Measurements from ENCODE around the gene IZUMO4.

The IZUMO4 gene

DNA sequence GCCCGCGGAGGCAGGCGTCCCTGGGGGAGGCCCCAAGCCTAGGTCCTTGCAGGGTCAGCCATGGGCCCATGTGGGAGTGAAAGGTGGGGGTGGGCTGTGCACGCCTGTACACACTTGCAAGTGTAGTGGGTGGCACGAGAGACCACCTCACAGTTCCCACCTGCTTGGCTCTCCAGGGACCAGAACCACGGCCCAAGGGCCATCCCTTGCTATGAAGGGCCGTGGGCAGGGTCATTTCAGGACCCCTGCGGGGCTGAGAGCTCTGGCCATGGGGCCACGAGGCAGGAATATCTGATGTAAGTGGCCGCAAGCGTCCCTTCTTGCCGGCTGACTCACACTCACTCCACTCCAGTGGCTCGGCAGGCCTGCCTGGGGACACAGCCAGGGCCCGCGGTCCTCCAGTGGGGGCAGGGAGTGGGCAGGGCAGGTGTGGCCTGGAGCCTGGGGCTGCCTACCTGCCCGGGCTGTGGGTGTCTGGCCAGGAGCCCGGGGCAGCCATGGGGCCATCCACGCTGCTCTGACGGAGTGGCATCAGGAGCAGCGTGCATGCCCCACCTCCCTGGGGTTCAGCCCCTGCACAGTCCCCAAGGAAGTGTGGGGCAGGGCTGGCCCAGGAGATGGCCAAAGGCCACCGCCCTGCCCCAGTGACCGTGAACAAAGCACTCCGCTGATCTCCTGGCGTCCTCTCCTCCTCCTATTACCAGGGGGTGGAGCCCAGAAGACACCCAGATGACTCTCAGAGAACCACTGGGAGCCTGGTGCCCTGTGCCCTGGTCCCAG is 37.1 kb upstream of the IZUMO4 start:
- DNase-seq, result peak; percentile 44 to 65 (median 49)

DNA sequence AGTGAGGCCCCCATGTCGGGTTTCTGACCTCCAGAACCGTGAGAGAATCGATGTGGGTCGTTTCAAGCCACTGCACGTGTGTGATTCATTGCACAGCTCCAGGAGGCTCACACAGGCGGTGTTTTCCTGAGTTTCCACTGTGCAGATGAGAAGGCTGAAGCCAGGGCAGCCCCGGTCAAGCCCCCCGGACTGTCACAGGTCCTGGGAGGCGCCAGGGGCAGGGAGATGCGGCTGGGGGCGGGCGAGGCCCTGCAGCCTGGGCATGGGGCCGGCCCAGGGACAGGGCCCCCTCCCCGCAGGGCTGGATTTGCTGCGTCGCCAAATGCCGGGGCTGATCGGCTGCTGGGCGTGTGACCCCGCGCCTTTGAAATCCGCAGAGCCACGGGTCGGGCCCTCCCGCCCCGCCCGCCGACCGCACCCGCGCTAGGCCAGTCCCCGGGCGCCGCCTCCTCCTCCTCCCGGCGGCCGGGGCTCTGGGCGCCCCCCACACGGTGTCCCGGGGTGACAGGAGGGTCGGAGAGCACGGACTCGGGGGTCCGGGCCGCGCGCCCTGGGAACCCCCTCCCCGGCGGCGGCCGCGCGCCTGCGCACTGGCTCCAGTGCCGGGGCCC is 35.7 kb upstream of the IZUMO4 start:
- peak in 2 of 3 experiments; percentile 92 to 97 for DNase-seq

DNA sequence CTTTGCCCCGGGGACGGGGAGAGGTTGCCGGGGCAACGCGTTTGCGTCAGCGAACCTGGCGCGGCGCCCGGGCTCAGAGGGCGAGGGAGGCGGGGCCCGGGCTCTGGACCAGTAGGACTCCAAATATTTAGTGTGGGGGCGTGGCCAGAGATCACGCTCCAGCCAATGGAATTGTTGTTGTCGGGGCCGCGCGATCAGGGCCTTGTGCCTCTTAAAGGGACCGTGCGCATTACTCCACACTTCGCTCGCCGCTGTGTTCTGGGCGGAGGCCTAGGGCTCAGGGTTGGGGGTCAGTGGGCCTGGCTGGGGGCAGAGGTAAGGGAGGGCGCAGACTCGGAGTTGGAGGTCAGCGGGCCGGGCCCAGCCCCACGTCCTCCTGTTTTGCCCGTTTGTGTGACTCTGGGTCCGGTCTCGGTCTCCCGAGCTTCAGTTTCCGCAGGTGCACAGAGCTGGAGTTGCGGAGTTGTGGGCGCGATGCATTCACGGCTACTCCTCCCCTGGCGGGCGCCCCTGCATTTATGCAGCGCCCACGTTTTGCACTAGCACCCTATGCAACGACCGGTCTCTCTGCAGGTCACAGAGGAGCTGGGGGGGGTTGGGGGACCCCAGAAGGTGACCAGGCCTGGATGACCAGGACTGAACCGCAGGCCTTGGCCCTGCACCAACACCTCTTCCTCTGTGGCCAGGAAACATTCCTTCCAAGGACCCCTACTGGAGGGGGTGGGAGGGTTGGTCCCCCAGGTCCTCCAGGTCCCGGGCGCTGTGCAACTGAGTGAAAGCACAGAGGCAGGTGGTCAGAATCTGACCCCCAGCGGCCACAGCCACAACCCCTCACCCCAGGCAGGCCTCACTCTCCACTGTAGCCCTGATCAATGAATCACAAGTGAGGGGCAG is 35.0 kb upstream of the IZUMO4 start:
- peak; percentile 100 for DNase-seq

DNA sequence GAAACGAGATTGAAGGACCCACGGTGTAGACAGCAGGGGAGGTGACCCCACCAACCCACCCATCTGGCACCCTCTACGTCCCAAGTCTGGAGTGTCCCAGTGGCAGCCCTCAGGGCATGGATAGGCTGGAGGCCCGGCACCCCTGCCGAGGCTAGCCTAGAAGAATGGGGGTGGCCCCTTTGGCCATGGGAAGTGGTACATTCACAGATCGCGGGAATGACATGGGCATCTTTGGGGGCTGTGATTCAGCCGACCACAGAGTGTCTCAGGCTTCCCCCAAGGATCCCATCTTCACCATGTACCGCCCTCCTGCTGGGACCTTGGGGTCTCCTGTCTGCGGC is 34.4 kb upstream of the IZUMO4 start:
- DNase-seq, result no peak

DNA sequence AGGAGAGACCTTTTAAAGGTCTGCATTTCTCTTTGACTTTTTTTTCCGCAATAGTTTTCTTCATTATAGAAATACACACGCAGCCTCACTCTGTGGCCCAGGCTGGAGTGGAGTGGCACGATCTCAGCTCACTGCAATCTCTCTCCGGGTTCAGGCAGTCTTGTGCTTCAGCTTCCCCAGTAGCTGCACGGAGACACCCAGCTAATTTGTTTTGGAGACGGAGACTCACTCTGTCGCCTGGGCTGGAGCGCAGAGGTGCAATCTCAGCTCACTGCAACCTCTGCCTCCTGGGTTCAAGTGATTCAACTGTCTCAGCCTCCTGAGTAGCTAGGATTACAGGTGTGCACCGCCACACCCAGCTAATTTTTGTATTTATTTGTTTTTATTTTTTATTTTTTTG is 33.9 kb upstream of the IZUMO4 start:
- DNase-seq, result no peak

DNA sequence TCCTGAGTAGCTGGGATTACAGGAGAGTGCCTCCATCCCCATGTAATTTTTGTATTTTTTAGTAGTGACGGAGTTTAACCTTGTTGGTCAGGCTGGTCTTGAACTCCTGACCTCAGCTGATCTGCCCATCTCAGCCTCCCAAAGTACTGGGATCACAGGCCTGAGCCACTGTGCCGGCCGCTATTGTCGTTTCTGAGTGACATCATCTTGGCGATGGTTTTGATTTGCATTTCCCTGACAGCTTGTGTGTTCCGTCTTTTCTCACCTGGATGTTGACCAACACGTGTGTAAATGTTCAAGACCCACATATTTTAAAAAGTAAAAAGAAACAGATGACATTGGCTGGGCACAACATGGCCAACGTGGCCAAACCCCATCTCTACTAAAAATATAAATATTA is 32.9 kb upstream of the IZUMO4 start:
- DNase-seq, result no peak

DNA sequence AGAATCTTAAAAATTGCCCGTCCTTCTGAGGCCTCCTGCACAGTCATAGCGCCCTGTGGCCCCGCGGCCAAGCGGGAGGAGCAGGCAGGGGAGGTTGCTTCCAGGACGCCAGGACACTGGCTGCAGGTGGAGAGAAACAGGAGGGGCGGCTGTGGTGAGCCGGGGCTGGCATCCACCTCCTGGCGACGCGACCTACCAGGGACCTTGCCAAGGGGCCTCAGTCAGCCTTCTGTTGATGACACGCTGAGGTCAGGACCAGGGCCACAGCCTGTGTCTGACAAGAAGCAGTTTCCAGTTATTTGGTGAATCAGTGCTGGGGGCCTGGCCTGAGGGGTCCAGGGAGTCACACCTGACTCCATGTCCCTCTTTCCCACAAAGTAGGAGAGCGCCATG is 32.3 kb upstream of the IZUMO4 start:
- DNase-seq, result no peak

DNA sequence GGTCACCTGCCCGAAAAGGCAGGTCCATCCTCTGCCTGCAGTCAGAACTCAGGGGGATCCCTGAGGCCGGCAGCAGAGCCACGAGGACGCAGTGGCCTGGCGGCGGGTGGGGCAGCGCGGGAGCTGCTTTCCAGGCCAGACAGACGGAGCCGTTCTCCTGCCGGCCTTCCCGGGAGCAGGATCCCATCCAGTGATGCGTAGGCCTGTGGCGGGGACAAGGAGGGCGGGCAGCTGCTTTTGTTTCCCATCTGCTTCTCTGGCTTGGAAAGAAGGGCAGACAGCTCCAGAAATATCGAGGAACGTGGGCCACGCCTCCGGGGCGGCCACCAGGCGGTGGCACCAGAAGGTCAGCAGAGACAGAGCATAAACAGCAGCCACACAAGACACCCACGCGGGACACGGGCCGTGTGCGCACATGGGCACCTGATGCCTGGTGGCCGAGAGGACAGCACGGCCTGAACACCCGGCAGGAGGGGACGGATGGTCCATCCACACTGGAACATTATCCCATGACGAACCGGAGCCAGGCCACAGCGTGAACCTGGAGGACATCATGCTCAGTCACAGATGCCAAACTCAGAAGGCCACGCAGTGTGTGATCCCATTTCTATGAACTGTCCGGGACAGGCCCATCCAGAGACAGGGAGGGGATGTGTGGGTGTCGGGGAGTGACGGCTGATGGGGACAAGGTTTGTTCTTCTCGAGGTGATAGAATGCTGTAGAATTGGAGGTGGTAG is 31.8 kb upstream of the IZUMO4 start:
- DNase-seq, result no peak

DNA sequence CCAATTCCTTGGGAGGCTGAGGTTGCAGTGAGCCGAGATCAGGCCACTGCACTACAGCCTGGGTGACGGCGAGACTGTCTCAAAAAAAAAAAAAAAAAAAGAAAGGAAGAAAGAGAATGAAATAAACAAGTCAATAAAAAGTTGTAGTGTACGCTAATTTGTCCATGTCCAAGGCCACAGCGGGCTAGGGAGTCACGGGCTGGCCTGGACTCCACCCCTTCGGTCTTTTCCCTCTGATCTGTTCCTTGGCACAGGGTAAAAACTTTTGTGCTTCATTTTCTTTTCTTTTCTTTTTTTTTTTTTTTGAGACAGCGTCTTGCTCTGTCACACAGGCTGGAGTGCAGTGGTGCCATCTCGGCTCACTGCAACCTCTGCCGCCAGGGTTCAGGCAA is 26.3 kb upstream of the IZUMO4 start:
- no peak for DNase-seq

DNA sequence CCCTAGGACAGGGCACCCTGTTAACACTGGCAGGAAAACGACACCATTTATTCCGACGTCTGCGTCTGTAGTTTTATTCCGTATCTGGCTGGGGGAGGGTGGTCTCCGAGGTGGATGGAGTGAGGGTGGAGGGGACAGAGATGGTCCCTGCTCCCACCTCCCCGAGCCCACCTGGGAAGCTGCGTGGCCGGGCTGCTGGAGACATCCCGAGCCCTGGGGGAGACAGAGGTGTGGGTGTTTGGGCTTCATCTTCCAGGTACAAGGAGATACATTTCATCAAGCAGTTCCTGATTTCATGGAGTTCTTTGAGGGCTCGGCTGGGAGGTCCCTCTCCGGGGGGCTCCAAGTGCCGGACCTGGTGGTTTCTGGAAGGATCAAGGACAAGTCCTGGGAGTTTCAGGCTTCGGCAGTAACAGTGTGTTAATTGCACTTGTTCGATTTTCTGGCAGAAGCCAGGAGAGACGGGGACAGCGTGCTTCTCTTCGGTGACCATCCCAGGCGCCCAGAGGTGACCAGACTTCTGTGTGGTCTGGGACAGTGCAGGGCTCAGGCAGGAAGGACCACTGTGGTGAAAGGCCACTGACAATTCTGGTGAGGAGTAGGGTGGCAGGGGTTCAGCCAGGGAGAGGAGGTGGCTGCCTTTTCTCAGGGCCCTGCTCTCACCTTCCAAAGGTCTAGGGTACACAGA is 25.6 kb upstream of the IZUMO4 start:
- DNase-seq, result no peak

DNA sequence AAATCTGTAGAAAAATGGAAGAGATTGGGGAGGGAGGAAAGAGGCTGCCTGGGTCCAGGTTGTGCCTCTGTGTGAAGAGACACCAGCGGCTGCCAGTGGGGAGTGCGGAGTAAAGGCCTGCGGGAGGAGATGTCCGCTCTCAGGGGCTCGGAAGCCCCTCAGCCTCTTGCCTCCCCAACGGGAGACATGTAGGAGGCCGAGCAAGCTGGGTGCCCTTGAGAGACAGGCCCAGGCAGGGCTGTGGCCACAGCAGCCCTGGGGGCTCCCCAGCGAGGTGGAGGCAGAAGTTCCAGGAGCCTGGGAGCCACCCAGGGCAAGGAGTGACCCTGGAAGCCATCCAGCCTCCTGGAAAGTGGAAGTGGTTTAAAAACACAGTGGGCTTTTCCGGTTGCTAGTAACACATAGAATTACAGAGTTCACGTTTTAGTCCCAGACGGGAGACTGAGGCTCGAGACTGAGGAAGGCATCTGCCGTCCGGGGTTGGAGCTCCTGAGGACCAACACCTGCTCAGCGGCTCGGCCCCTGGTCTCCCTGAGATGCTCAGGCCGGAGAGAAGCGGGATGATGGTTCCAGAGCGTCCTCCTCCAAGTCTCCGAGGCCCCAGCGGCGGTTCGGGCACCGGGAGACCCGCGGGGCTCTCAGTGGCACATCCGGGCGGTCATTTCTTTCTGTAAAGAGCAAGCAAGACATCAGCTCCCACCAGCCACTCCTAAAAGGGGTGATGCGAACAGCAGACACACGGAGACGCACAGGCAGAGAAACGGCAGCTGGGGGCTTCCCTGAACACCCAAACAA is 23.8 kb upstream of the IZUMO4 start:
- DNase-seq, result no peak

DNA sequence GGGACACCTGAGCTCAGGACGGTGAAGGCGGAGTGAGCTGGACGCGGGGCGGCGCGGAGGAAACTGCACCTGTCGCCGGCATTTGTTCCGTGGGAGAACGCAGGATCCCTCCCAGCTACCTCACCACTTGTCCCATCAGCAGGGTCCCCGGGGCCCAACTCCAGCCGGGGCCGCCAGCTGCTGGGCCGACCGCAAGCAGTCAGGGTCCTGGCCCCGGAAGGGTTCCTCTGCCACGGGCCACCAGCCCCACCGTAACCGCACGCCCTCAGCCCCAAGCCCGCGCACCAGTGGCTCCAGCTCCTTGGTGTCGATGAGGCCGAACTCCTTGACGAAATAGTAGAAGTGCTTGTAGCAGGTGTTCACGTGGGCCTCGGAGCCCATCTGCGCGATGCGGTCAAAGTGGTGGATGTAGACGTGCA is 20.2 kb upstream of the IZUMO4 start:
- DNase-seq, result no peak

DNA sequence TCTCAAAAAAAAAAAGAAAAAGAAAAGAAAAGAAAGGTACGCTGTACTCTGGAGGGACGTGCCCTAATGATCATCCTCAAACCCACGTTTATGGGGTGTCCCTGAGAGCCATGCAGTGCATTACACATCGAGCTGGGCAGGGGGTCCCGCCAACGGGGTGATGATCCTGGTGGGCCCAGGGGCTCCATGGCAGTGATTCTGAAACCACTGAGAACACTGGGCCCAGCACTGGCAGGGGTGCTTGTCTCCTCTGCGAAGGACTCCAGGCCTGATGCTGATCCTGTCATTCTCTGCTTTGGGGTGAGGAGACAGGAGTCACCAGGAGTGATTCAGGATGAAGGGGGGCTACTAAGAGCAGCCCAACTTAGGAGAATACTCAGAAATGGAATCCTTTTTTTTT is 19.3 kb upstream of the IZUMO4 start:
- DNase-seq, result no peak

DNA sequence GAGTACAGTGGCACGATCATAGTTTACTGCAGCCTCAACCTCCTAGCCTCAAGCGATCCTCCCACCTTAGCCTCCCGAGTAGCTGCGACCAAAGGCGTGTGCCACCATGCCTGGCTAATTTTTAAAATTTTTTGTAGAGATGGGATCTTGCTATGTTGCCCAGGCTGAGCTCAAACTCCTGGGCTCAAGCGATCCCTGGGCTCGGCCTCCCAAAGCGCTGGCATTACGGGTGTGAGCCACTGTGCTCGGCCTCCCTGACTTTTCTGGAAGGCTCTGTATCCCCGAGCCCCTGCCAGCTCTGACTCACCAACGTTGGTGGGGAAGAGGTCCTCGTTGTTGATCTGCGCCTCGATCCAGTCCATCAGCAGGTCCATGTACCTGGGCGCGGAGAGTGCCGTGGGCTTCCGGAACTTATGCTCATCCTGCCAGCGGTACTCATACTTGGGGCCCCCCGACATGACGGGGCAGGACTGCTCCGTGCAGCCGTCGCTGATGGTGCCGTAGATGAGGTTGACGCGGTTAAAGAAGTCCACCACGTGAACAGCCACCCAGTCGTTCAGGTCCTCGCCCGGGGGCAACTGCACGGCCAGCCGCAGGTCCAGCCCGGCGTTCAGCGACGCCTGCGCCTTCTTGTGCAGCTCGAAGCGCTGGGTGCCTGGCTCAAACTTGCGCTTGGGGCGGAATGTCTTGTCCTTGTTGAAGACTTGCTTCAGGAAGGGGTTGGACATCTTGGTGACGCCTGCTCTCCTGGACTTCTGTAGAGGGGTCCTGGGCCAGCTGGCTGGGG is 18.7 kb upstream of the IZUMO4 start:
- DNase-seq, result no peak

DNA sequence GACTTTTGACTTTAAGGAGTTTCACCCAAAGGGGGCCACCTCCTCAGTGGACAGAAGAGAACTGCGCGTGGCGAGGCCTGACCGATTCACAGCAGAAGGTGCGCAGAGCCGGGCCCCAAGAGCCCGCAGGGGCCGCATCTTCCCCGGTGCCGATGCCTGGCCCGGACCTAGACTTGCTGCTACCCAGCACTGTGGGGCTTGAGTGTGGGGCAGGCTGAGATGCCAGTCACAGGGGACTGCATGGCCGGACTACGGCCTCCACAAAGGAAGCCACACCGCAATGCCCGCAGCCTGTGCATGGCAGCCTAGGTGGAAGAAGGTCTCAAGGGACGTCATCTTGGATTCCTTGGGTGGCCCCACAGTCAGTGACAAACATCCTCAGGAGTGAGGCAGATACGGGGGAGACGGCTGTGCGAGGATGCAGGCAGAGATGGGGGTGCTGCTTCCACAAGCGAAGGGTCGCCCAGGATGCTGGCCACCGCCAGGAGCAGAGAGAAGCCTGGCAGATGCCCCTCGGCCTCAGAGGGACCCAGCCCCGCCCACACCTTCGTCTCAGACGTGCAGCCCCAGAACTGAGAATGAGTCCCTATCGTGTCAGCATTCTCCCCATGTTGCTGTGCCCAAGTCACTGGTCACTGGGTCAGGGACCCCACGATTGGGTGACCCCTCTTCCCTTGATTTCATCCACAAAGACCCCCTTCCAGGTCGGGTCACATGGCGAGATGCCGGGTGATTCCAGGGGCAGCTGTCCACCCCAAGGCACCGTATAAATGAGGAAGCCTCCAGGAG is 17.4 kb upstream of the IZUMO4 start:
- DNase-seq, result no peak

DNA sequence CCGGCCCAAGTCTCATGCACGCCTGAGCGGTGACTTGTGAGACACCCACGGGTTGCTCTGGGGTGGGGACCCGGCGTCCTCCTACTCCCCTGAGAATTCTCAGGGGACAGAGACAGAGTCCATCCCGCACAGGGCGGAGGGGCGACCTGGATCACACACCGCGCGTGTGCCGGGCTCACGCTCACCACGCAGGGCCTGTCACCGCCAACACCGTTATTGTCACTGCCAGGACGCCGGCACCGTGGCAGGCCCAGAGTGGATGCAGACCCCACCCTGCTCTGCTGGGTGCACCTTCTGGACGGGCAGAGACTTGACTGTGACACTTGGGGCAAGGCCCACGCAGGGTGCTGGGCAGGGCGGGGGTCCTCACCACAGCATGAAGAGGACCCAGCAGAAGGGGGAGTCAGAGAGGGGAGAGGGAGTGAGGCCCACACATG is 16.8 kb upstream of the IZUMO4 start:
- no peak for DNase-seq

DNA sequence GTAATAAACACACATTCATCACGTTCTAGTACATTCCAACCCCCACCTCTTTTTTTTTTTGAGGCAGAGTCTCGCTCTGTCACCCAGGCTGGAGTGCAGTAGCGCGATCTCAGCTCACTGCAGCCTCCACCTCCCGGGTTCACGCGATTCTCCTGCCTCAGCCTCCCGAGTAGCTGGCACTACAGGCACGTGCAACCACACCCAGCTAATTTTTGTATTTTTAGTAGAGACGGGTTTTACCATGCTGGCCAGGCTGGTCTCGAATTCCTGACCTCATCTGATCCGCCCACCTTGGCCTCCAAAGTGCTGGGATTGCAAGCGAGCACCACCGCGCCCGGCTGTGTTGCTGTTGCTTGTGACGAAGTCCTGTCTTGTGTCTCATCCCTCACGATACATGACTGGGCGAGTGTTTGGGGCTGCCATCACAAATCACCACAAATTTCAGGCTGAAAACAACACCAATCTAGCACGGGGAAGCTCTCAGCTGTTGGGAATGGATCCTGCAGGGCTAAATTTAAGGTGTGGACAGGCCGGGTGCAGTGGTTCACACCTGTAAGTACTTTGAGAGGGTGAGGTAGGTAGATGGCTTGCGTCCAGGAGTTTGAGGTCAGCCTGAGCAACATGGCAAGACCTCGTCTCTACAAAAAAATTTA is 16.3 kb upstream of the IZUMO4 start:
- no peak for DNase-seq

DNA sequence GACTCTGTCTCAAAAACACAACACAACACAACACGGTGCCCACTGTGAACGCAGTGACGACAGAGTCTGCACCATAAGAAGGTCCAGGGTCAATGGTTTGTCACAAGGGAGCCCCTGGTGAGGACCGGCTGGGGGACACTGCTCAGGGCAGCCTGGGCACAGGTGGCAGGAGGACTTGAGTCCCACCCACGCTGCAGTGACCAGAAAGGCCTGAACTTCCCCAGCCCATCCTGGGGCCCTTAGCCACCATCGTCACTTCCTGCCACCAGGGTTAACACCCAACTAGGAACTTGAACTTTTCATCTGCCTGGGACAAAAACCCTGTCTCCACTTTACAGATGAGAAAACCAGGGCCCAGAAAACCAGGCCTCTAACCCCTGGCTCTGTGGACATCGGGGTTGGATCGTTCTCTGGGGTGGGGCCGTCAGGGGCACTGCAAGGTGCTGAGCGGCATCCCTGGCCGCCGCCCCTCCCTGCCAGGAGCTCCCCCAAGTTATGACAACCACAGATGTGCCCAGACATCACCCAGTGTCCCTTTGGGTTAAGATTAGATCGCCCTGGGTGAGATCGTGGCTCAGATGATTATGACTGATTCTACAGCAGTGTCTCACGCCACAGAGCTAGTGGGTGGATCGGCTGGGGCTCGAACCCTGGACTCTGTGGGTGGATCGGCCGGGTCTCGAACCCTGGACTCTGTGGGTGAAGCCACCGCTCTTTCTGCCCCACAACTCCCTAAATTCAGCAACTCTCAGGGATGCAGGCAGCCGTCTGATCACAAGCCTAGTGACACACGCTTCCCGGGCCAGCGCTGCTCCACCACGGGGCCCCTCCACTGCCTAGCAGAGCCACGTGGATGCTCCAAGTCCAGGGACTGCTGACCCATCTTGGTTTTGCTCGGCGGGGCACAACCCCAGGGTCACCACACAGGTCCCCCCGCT is 14.6 kb upstream of the IZUMO4 start:
- DNase-seq, result no peak
